Naive thymus-derived CD4-positive, alpha-beta T cell (primary cell): ENCODE results near the gene KDELR3. TPM values are rescaled to one million over a fixed set of nuclear protein-coding genes. Genes with fewer than 3 reads are reported as not detected.

Experiments
- ATAC-seq: fragments of 150-1000 bp; cut with Tn5 transposase; 2 replicates; pipeline ENCODE4 v1.10.0; 2021; ENCODE audit warnings: mild to moderate bottlenecking, moderate library complexity
- CTCF ChIA-PET: fragments of 350-600 bp; sonication (Branson Sonifier 250); formaldehyde crosslinking; loops from one replicate; lab custom pipeline; 2021; ENCODE audit warnings: antibody characterized with exemption; lab: Charles Lee
- POLR2A ChIA-PET: fragments of 350-600 bp; sonication (Branson Sonifier 250); formaldehyde crosslinking; loops from one replicate; lab custom pipeline; 2021; ENCODE audit warnings: antibody characterized with exemption, inconsistent platforms; lab: Charles Lee
- DNase-seq, 9 donors: peaks; one replicate each; pipeline versions ENCODE4 v3.0.0 to v3.0.0-alpha.2; 2020 to 2022; ENCODE audit warnings: mixed read lengths in 1 of 9
- H3K27ac ChIP-seq: one replicate; pipeline ENCODE4 v1.7.0; 2013; ENCODE audit warnings: mild to moderate bottlenecking, low read depth, low read length, moderate library complexity
- H3K27me3 ChIP-seq, 2 donors: one replicate each; pipeline ENCODE4 v1.7.0; 2013; ENCODE audit warnings: low read length in 2 of 2, mild to moderate bottlenecking in 2 of 2, moderate library complexity in 2 of 2; ENCODE audit not compliant: control insufficient read depth in 2 of 2, insufficient read depth in 2 of 2
- H3K36me3 ChIP-seq, 3 experiments: 1 replicate in 2 of 3; 2 replicates in 1 of 3; pipeline ENCODE4 v1.7.0; 2013; ENCODE audit warnings: low read length in 3 of 3, mild to moderate bottlenecking in 3 of 3, moderate library complexity in 1 of 3; ENCODE audit not compliant: insufficient read depth in 3 of 3, control insufficient read depth in 2 of 3
- H3K4me1 ChIP-seq, 2 donors: one replicate each; pipeline ENCODE4 v1.7.0; 2013; ENCODE audit warnings: low read length in 2 of 2, mild to moderate bottlenecking in 2 of 2, moderate library complexity in 1 of 2; ENCODE audit not compliant: control insufficient read depth in 2 of 2, insufficient read depth in 2 of 2
- H3K4me3 ChIP-seq: 2 replicates; pipeline ENCODE4 v1.7.0; 2013; ENCODE audit warnings: mild to moderate bottlenecking, low read length
- H3K9me3 ChIP-seq, 3 experiments: 1 replicate in 2 of 3; 2 replicates in 1 of 3; pipeline ENCODE4 v1.7.0; 2013; ENCODE audit warnings: low read length in 3 of 3; ENCODE audit not compliant: control insufficient read depth in 2 of 3
- H3K27ac Mint-ChIP-seq, 9 donors: one replicate each; pipeline ENCODE4 v1.8.0; 2020 to 2022; ENCODE audit warnings: mixed read lengths in 9 of 9, mild to moderate bottlenecking in 8 of 9, moderate library complexity in 5 of 9, inconsistent platforms in 2 of 9
- H3K27me3 Mint-ChIP-seq, 5 donors: one replicate each; pipeline ENCODE4 v1.8.0; 2021 to 2022; ENCODE audit warnings: mixed read lengths in 5 of 5, mild to moderate bottlenecking in 1 of 5
- H3K36me3 Mint-ChIP-seq, 5 donors: one replicate each; pipeline ENCODE4 v1.8.0; 2020 to 2022; ENCODE audit warnings: mixed read lengths in 5 of 5, mild to moderate bottlenecking in 3 of 5, inconsistent platforms in 1 of 5
- H3K4me1 Mint-ChIP-seq, 7 donors: one replicate each; pipeline ENCODE4 v1.8.0; 2020 to 2022; ENCODE audit warnings: mixed read lengths in 7 of 7, mild to moderate bottlenecking in 3 of 7, inconsistent platforms in 1 of 7
- H3K4me3 Mint-ChIP-seq, 10 donors: one replicate each; pipeline ENCODE4 v1.8.0; 2020 to 2022; ENCODE audit warnings: mild to moderate bottlenecking in 10 of 10, mixed read lengths in 10 of 10, moderate library complexity in 6 of 10, inconsistent platforms in 2 of 10
- H3K9me3 Mint-ChIP-seq, 11 donors: one replicate each; pipeline ENCODE4 v1.8.0; 2020 to 2022; ENCODE audit warnings: mixed read lengths in 11 of 11, mild to moderate bottlenecking in 4 of 11, inconsistent platforms in 1 of 11, moderate library complexity in 1 of 11
- intact Hi-C, 2 donors: fragments of 100-400 bp; cut with micrococcal nuclease; formaldehyde crosslinking; loops; one replicate each; pipeline ENCODE4 v1.15.1; 2023
- polyA plus RNA-seq, 2 donors: library from polyadenylated mRNA; unstranded; fragments of 300-500 nt; fragmentation: Illumina TruSeq; gene quantifications; one replicate each; pipeline ENCODE4 v1.2.3, GENCODE V29; 2021
- total RNA-seq, 6 experiments: library from RNA in 5 of 6; stranded (reverse) in 5 of 6; gene quantifications; 1 replicate in 5 of 6; 2 replicates in 1 of 6; pipeline ENCODE4 v1.2.3 and lab custom pipeline; 2021 to 2026

KDELR3 gene
- total and polyA plus RNA-seq, 7 experiments from 2014 or later: 0.80 TPM; not detected in 6

DNA sequence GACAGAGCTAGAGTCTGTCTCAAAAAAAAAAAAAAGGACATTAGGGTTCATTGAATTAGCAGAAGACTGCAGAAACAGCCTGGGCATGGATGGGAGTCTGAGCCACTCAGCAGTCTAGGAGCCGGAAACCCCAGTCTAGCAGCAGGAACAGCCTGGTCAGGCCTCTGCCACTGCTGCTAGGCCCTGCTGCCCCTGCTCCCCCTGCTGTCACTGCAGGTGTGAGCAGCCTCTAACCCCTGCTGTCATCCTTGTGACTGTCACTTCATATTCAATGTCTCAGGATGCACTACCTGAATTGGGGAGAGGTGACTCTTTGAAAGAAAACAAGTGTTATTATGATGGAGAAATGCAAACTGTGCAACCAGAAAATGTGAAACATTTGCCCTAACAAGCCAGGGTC is 45.2 kb downstream of the KDELR3 start:
- H3K27ac Mint-ChIP-seq: peak overlapping the region in 1 of 9 donors; percentile 5
- CTCF ChIA-PET: interaction anchor here (0.6 to 1.8 kb wide), 2 partner anchors 10 to 92 kb away, joined by 3 to 9 read pairs; no protein-coding TSS in a partner anchor

DNA sequence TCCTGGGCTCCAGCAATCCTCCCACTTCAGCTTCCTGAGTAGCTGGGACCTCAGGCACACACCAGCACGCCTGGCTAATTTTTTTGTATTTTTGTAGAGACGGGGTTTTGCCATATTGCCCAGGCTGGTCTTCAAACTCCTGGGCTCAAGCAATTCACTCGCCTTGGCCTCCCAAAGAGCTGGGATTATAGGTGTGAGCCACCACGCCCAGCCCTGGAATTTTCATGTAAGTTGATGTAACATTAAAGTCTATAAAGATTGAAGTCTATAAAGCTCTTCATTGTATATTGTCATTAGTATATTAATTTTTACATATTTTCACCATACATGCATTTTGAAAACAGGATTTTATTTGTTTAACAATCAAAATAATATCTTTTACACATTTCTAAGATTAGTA is 50.7 kb downstream of the KDELR3 start:
- CTCF ChIA-PET: interaction anchor here (0.7 kb wide), 2 partner anchors 495 to 560 kb away, joined by 3 to 4 read pairs; partner anchors contain the start of gene APOBEC3C
- no peaks in the 10 kb centered on the region for H3K9me3 Mint-ChIP-seq
- no peaks in the 10 kb centered on the region for H3K4me1 Mint-ChIP-seq

More for the DNA sequence above, 45.2 kb downstream of the KDELR3 start:
- no peak overlapping the region for H3K4me3 Mint-ChIP-seq
- peaks cover 4 to 14% (median 9%) of the 10 kb centered on the region in 7 donors for H3K4me1 Mint-ChIP-seq
- H3K9me3 Mint-ChIP-seq: peaks cover 0 to 5% (median 0%) of the 10 kb centered on the region in 11 donors
- H3K36me3 Mint-ChIP-seq: peaks cover 0 to 4% (median 0%) of the 10 kb centered on the region in 5 donors
- Histone ChIP-seq H3K4me3 (no peak overlapping the region), H3K36me3 (no peaks in the 10 kb centered on the region), H3K27ac (no peak overlapping the region), H3K4me1 (peaks cover 0 to 4% of the 10 kb centered on the region in 2 donors), H3K9me3 (no peaks in the 10 kb centered on the region), H3K27me3 (no peaks in the 10 kb centered on the region)
- DNase-seq: peak in 8 of 9 donors; percentile 23 to 58 (median 48)
- peak; percentile 87 for ATAC-seq
- no peaks in the 10 kb centered on the region for H3K27me3 Mint-ChIP-seq
- intact Hi-C loops: loop anchor here in 1 of 2 donors (1.0 kb wide), 1 partner anchor 461 kb away; no protein-coding TSS in a partner anchor
- POLR2A ChIA-PET: interaction anchor here (2.3 kb wide), 1 partner anchor 11 kb away, joined by 6 read pairs; no protein-coding TSS in a partner anchor

DNA sequence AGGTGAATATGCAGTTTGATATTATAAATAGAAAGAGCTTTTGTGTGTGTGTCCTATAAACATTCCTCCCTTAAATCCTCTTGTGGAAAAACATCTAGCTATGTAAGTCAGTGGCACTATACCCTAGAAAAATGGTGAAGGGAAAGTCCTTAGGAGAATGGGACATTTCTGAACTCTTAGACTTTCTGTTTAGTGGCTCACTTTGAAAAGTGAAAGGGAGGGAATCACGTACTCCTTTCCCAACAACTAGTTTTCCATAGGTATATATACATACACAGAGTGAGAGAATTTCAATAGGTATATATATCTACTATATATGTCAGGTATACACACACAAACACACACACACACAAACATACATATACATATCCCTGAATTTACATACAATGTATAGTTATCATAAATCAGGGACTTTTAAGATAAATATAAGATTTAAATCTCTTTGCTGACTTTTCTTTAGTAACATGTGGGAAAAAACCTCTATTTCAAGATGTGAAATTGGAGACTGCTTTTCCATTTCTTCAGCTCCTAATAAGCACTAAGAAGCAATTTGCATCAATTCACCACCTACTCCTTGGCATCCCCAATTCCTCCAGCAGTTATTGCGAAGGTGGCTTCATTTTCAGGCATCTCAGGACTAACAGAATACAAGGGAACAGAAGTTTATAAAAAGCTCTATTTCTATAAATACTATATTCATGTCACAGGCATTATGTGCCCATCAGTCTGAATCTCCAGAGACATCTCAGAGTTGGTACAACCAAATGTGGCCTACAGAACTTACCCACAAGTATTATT is 51.8 kb downstream of the KDELR3 start:
- no peak for ATAC-seq
- CTCF ChIA-PET: interaction anchor here (0.8 kb wide), 1 partner anchor 8 kb away, joined by 3 read pairs; no protein-coding TSS in a partner anchor
- peaks cover 0 to 4% (median 0%) of the 10 kb centered on the region in 7 donors for H3K4me1 Mint-ChIP-seq
- no peak overlapping the region for H3K27ac Mint-ChIP-seq
- peaks cover 0 to 14% (median 0%) of the 10 kb centered on the region in 5 donors for H3K27me3 Mint-ChIP-seq
- no peaks in the 10 kb centered on the region for H3K36me3 Mint-ChIP-seq
- Histone ChIP-seq H3K27me3 (no peaks in the 10 kb centered on the region), H3K9me3 (no peaks in the 10 kb centered on the region), H3K36me3 (no peaks in the 10 kb centered on the region), H3K4me3 (no peak overlapping the region), H3K4me1 (no peaks in the 10 kb centered on the region), H3K27ac (no peak overlapping the region)
- intact Hi-C loops: no loop called here
- H3K9me3 Mint-ChIP-seq: no peaks in the 10 kb centered on the region
- no peak for DNase-seq
- POLR2A ChIA-PET: no interaction called here
- no peak overlapping the region for H3K4me3 Mint-ChIP-seq

More for the DNA sequence above, 50.7 kb downstream of the KDELR3 start:
- no peak overlapping the region for H3K27ac Mint-ChIP-seq
- no peaks in the 10 kb centered on the region for H3K27me3 ChIP-seq
- H3K9me3 ChIP-seq: no peaks in the 10 kb centered on the region
- ATAC-seq (no peak), DNase-seq (no peak)
- H3K4me3 ChIP-seq: no peak overlapping the region
- intact Hi-C loops: no loop called here
- no peak overlapping the region for H3K27ac ChIP-seq
- H3K36me3 ChIP-seq: no peaks in the 10 kb centered on the region
- POLR2A ChIA-PET: no interaction called here
- H3K27me3 Mint-ChIP-seq: peaks cover 0 to 9% (median 0%) of the 10 kb centered on the region in 5 donors
- no peak overlapping the region for H3K4me3 Mint-ChIP-seq
- no peaks in the 10 kb centered on the region for H3K36me3 Mint-ChIP-seq
- H3K4me1 ChIP-seq: no peaks in the 10 kb centered on the region

DNA sequence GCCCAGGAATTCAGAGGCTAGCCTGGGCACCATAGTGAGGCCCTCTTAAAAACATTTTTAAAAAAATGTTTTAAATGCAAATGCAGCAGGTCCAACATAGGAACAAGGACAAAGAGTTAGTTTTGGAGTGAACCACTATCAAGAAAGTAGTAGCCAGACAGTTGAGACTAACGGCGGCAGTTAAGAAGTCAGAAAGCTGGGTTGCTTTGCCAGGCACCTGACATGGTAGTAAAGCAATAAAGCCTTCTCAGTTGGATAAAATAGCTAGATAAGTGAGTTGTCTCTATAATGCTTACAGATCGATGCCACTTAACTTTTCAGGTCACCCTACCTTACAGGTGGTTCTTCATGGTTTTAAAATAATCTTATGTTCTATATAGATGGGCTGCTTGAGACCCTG is 55.1 kb downstream of the KDELR3 start:
- DNase-seq (no peak), ATAC-seq (no peak)
- Histone ChIP-seq H3K27ac (no peak overlapping the region), H3K36me3 (no peaks in the 10 kb centered on the region), H3K4me1 (no peaks in the 10 kb centered on the region), H3K27me3 (no peaks in the 10 kb centered on the region), H3K9me3 (no peaks in the 10 kb centered on the region), H3K4me3 (no peak overlapping the region)
- no peak overlapping the region for H3K27ac Mint-ChIP-seq
- no peak overlapping the region for H3K4me3 Mint-ChIP-seq
- POLR2A ChIA-PET: interaction anchor here (0.6 to 1.0 kb wide), 5 partner anchors 9 to 42 kb away, joined by 3 to 6 read pairs (median 3); no protein-coding TSS in a partner anchor
- H3K27me3 Mint-ChIP-seq: peaks cover 0 to 14% (median 4%) of the 10 kb centered on the region in 5 donors
- H3K4me1 Mint-ChIP-seq: peaks cover 0 to 4% (median 0%) of the 10 kb centered on the region in 7 donors
- CTCF ChIA-PET: interaction anchor here (0.8 kb wide), 1 partner anchor 470 kb away, joined by 3 read pairs; no protein-coding TSS in a partner anchor
- no peaks in the 10 kb centered on the region for H3K36me3 Mint-ChIP-seq
- intact Hi-C loops: no loop called here
- H3K9me3 Mint-ChIP-seq: no peaks in the 10 kb centered on the region

DNA sequence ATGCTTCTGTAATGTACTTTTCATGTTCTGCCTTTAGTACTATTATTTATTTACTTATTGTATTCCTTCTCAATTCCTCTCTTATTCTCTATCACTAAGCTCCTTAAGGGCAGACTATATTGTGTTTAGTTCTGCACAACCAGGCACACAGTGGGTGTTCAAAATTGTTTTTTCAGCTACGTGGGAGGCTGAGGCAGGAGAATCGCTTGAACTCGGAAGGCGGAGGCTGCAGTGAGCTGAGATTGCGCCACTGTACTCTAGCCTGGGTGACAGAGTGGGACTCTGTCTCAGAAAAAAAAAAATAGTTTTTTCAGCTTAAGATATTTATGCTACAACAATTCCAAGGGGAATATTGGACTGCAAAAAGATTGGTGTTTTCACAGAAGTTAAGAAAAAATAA is 55.6 kb downstream of the KDELR3 start:
- H3K9me3 ChIP-seq: no peaks in the 10 kb centered on the region
- no peak overlapping the region for H3K27ac Mint-ChIP-seq
- ChIA-PET CTCF (interaction anchor here (0.7 to 0.8 kb wide), 2 partner anchors 263 to 470 kb away, joined by 3 to 5 read pairs; no protein-coding TSS in a partner anchor), POLR2A (interaction anchor here (0.7 to 1.0 kb wide), 5 partner anchors 13 to 41 kb away, joined by 3 to 6 read pairs (median 4); no protein-coding TSS in a partner anchor)
- intact Hi-C loops: no loop called here
- H3K4me3 Mint-ChIP-seq: no peak overlapping the region
- peaks cover 0 to 14% (median 4%) of the 10 kb centered on the region in 5 donors for H3K27me3 Mint-ChIP-seq
- no peaks in the 10 kb centered on the region for H3K36me3 Mint-ChIP-seq
- no peaks in the 10 kb centered on the region for H3K36me3 ChIP-seq
- no peak overlapping the region for H3K4me3 ChIP-seq
- ATAC-seq: no peak
- DNase-seq: no peak
- peaks cover 0 to 4% (median 0%) of the 10 kb centered on the region in 7 donors for H3K4me1 Mint-ChIP-seq
- H3K27ac ChIP-seq: no peak overlapping the region
- no peaks in the 10 kb centered on the region for H3K27me3 ChIP-seq
- no peaks in the 10 kb centered on the region for H3K9me3 Mint-ChIP-seq
- H3K4me1 ChIP-seq: no peaks in the 10 kb centered on the region

DNA sequence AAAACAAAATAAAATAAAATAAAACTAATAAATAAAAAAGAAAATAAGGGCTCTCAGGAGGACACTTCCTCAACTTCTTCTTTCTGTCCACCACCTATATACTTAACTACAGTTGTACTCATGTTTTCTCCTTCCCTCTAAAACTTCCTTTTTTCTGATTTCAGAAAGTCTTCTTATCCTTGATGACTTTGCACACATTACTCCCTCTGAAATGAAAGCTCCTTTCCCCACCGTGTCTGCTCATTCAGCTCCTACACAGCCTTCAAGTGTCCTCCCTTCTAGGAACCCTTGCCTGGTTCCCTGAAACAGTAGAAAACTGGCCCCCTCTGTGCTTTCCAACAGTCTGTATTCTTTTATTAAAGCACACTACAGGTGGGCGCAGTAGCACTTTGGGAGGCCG is 56.5 kb downstream of the KDELR3 start:
- H3K4me1 Mint-ChIP-seq: peaks cover 0 to 4% (median 3%) of the 10 kb centered on the region in 7 donors
- intact Hi-C loops: no loop called here
- H3K36me3 Mint-ChIP-seq: peaks cover 0 to 2% (median 0%) of the 10 kb centered on the region in 5 donors
- no peaks in the 10 kb centered on the region for H3K36me3 ChIP-seq
- H3K27ac ChIP-seq: no peak overlapping the region
- no peak for ATAC-seq
- no peaks in the 10 kb centered on the region for H3K4me1 ChIP-seq
- H3K27me3 ChIP-seq: no peaks in the 10 kb centered on the region
- H3K4me3 Mint-ChIP-seq: no peak overlapping the region
- H3K4me3 ChIP-seq: no peak overlapping the region
- no peaks in the 10 kb centered on the region for H3K9me3 Mint-ChIP-seq
- no peak for DNase-seq
- ChIA-PET POLR2A (interaction anchor here (0.9 kb wide), 1 partner anchor 15 kb away, joined by 5 read pairs; no protein-coding TSS in a partner anchor), CTCF (no interaction called here)
- no peak overlapping the region for H3K27ac Mint-ChIP-seq
- no peaks in the 10 kb centered on the region for H3K9me3 ChIP-seq
- peaks cover 0 to 14% (median 4%) of the 10 kb centered on the region in 5 donors for H3K27me3 Mint-ChIP-seq
